22Rv1 (cell line): ENCODE results near the gene TP53RK.

Source experiments
- CTCF ChIP-seq: fragments of 450-650 bp; IDR thresholded peaks from 2 replicates; pipeline ENCODE4 v1.5.1; 2017; ENCODE audit warnings: mild to moderate bottlenecking
- ZFX ChIP-seq: fragments of 450-650 bp; IDR thresholded peaks from 2 replicates; pipeline ENCODE4 v1.6.1; 2017; ENCODE audit warnings: antibody characterized with exemption, borderline replicate concordance

GRCh38 chr20:46666818-46667515 lies 22.3 kb downstream of the TP53RK start:
- no peak for TF ChIP-seq CTCF
- no peak for TF ChIP-seq ZFX
